HTR-8/SVneo (cell line): ENCODE results near the gene CES3.
"Not testable (repeated sequence)": the region's sequence is repeated elsewhere in the genome, so short reads cannot be mapped to it uniquely, and the experiment has no call there.

Experiments
- DNase-seq: peaks from one replicate; pipeline ENCODE4 v3.0.0; 2011; ENCODE audit warnings: low spot score, mixed read lengths; ENCODE audit not compliant: insufficient read length
- FAIRE-seq: peaks from 2 replicates; lab custom pipeline; 2011; peaks lifted over from hg19 to GRCh38; lab: Jason Lieb, UNC

The CES3 gene

DNA sequence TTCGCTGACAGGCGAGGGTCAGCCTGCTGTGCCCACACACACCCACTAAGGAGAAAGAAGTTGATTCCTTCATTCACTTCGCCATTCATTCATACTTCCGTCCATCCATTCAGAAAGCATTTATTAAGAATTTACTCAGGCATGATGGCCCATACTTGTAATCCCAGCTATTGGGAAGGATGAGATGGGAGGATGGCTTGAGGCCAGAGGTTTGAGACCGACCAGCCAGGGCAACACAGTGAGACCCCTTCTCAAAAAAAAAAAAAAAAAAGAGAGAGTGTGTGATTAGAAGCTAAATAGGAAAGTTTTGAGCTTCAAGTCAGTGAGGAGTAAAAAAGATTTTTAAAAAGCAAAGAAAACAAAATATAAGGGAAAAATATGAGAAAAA, 17.0 kb upstream of the CES3 start:
- FAIRE-seq = no peak
- no peak for DNase-seq

DNA sequence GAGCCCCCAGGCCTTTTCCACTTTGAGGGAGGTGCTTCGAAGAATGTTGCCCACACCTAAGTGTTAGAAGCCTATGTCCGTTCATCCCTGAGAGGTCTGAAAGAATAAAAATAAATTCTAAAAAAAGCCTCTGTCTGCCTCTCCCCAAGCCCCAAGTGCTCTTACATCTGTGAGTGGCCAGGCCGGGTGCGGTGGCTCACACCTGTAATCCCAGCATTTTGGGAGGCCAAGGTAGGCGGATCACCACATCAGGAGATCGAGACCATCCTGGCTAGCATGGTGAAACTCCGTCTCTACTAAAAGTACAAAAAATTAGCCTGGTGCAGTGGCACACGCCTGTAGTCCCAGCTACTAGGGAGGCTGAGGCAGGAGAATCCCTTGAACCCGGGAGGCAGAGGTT, 16.1 kb upstream of the CES3 start:
- DNase-seq, FAIRE-seq: not testable (repeated sequence)

DNA sequence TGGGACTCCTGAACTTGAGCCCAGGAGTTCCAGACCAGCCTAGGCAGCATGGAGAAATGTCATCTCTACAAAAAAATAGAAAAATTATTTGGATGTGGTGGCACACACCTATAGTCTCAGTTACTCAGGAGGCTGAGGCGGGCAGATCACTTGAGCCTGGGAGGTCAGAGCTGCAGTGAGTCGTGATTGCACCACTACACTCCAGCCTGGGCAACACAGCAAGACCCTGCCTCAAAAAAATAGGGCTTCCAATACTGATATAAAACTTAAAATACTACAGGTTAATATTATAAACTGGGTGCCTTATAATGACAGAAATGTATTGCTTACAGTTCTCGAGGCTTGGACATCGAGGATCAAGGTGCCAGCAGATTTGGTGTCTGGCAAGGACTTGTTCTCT, 15.1 kb upstream of the CES3 start:
- no peak for FAIRE-seq
- no peak for DNase-seq

DNA sequence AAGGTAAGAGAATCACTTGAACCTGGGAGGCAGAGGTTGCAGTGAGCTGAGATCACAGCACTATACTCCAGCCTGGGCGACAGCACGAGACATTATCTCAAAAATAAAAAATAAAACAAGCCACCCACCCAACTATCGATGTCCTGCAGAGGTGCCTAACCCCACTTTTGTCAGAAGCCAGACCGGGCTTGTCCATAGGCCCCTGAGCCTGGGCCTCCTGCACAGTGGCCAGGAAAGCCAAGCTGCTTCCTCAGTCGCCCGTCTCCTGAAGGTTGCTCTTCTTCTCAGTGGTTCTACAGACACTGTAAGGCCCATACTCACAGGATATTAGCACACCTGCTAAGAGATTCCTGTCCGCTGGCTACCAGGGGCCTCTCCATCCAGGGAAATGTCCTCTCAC, 14.5 kb upstream of the CES3 start:
- DNase-seq (no peak), FAIRE-seq (no peak)

DNA sequence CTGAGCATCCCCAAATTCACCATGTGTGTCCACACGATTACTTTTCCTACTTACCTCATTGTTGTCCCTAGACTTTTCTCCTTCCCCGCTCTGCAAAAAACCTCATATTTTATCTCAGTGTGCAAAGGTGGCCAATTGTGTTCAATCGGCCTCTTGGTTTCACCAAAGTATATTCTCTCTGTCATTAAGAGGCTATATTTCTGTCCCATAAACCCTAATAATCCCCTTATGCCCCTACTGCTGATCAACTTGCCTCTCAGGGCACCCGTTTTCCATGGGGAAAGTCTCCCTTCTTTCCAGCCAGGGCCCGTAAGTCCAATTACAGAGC, 14.1 kb upstream of the CES3 start:
- FAIRE-seq (no peak), DNase-seq (no peak)

DNA sequence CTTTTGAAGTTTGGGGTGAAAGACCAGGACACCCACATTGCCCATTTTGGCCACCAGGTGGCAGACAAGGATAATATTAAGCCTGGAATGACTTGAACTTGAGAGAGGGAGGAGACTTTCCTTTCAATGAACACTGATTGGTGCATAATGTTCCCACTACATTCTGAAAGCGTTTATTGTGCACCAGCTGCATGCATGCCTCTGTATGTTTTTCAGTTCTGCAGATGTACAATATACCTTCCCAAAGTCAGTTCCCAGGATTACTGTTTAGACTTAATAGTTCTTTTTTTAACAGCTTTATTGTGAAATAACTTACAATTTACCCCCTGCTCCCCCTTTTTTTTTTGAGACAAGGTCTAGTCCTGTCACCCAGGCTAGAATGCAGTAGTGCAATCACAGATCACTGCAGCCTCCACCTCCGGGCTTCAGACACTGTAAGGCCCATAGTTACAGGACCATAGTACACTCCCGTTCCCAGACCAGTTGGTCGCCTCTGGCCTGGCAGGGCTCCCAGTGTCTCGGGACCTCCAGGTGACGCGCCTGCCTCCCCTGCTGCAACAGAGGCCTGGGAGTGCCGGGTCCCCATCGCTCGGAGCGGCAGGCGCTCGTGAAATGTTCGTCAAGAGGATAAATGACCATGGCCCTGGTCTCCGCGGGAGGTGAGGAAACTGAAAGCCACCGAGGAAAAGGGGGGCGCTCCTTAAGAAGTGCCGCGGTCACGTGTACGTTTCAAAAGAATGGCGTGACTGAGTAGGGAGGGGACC, 13.6 kb upstream of the CES3 start:
- FAIRE-seq (peak; percentile 93), DNase-seq (peak; percentile 91)

DNA sequence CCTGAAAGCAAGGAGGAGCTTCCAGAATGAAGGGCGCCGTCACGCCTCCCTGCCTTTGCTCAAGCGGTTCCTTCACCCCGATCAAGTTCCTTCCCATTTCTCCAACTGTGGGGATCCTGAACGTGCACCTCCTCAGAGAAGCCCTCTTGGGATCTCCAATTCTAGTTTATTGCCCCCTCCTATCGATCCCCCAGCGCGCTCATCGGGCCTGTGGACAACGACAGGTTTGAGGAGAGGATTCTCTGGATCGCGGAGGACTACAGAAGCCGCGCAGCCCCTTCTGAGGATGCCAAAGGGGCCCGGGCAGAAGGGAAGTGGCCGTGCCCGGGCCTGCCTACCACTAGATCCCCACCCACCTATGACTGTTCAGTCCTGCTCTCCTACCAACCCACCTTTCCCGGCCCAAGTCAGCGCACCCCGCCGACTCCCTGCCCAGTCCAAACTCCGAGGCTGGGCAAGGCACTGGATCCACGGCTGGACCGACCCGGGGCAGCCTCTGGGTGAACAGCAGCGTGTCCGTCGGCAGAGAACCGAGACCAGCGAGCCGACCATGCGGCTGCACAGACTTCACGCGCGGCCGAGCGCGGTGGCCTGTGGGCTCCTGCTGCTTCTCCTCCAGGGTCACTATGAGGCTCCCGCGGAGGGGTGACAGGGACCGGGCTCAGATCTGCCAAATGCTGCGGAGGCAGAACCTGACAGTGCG, 12.8 kb upstream of the CES3 start:
- DNase-seq = no peak
- peak; percentile 69 for FAIRE-seq

DNA sequence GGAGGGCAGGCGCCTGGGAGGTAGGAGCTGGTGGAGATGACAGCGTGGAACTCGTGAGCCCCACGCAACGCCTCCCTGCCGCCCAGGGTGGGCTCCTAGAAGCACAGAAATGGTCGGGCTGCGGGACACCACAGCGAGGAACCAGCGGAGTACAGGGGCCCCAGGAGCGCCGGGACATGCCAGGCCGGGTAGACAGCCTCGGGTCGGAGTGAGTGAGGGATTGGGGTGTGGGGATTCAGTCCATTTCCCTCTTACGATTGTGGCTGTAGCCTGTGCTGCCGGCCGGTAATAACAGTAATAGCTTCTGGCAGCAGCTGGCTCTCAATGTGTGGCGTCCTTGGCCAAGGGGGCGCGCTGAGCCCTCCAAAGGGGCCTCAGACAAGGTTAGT, 12.2 kb upstream of the CES3 start:
- FAIRE-seq (no peak), DNase-seq (no peak)

DNA sequence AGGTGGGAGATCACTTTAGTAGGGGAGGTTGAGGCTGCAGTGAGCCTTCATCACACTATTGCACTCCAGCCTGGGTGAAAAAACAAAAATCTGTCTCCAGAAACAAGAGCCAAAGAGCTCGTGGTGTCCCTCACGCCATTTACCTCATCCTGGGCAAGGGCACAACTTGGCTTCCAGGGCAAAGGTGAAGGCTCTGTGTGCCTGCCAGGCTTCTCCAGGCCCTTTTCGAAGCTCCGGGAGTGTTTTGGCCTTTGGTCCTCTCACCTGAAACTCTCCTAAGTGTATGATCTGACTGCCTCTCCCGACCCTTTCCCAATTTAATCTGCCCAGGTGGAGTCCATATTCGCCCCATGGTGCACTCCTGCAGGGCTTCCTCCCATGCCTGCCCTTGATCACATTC, 11.6 kb upstream of the CES3 start:
- DNase-seq = no peak
- no peak for FAIRE-seq

DNA sequence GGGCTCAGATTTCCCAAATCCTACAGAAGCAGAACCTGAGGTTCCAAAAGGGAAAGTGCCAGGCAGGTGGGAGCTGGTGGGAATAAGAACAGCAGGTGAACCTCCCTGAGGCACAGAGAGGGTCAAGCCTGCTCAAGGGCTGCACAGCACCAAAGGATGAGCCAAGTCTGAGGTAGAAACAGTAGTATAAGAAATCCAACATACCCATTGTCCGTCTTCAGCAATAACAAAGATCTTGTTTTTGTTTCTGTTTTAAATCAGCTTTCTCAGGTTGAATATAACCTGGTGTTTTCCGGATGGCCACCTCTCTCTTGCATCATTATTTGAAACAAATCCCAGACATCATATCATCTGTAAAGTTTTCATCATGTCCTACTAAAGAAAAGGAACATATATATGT, 10.6 kb upstream of the CES3 start:
- FAIRE-seq (no peak), DNase-seq (no peak)

DNA sequence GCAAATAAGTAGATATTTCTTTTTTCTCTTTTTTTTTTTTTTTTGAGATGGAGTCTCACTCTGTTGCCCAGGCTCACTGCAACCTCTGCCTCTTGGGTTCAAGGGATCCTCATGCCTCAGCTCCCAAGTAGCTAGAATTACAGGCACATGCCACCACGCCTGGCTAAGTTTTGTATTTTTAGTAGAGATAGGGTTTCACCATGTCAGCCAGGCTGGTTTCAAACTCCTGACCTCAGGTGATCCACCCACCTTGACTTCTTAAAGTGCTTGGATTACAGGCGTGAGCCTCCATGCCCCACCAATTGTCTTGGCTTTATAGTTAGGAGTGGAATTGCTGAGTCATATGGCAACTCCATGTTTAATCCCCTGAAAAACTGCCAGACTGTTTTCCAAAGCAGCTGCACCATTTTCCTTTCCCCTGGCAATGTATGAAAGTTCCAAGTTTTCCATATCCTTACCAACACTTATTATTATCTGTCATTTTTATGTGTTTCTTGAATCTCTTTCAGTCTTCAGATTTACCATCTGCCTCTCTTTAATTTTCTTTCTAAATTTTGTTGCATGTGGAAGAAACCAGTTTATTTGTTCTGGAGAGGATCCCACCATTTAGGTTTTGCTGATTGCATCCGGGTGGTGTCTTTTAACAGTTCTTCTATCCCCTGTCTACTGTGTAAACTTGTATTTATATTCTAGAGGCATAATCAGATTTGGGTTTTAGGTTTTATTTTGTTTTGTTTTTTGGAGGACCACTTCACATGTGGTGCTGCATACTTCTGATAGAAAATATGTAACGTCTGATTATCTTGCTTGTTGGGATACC, 9.9 kb upstream of the CES3 start:
- DNase-seq (no peak), FAIRE-seq (no peak)

DNA sequence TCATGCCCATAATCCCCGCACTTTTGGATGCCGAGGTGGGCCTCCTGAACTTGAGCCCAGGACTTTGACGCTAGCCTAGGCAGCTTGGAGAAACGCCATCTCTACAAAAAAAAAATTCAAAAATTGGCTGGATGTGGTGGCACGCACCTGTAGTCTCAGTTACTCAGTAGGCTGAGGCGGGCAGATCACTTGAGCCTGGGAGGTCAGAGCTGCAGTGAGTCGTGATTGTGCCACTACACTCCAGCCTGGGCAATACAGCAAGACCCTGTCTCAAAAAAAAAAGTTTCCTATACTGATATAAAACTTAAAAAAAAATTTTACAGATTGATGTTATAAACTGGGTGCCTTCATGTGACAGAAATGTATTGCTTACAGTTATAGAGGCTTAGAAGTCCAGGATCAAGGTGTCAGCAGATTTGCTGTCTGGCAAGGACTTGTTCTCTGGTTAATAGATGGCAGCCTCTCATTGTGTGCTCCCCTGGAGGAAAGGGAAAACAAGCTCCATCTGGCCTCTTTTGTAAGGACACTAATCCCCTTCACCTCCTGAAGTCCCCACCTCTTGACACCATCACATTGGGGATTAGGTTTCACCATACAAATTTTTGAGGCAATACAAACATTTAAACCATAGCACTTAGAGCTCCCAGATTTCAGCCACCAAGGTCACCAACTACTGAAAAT, 8.5 kb upstream of the CES3 start:
- DNase-seq = no peak
- FAIRE-seq = no peak

DNA sequence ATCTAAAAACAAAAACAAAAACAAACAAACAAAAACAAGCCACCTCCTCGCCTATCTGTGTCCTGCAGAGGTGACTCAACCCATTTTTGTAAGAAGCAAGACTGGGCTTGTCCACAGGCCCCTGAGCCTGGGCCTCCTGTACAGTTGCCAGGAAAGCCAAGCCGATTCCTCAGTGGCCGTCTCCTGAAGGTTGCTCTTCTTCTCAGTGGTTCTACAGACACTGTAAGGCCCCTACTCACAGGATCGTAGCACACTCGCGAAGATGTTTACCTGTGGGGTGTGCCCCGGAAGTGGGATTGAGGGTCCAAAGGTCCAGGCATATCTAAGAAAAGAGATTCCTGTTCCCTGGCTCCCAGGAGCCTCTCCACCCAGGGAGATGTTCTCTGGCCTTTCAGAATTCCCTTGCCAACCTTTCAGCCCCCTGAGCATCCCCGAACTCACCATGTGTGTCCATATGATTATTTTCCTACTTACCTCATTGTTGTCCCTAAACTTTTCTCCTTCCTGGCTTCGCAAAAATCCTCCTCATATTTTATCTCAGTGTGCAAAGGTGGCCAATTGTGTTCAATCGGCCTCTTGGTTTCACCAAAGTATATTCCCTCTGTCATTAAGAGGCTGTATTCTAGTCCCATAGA, 7.5 kb upstream of the CES3 start:
- DNase-seq = no peak
- FAIRE-seq = no peak

DNA sequence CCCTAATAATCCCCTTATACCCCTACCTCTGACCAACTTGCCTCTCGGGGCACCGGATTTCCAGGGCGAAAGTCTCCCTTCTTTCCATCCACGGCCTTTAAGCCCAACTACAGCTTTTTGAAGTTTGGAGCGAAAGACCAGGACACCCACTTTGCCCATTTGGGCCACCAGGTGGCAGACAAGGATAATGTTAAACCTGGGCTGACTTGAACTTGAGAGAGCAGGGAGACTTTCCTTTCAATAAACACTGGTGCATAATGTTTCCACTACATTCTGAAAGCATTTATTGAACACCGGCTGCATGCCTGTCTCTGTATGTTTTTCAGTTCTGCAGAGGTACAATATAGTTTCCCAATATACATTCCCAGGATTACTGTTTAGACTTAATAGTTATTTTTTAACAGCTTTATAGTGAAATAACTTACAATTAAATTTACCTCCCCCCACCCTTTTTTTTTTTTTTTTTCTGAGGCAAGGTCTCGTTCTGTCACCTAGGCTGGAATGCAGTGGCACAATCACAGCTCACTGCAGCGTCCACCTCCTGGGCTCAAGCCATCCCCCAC, 6.9 kb upstream of the CES3 start:
- FAIRE-seq (peak; percentile 58), DNase-seq (peak; percentile 80)

DNA sequence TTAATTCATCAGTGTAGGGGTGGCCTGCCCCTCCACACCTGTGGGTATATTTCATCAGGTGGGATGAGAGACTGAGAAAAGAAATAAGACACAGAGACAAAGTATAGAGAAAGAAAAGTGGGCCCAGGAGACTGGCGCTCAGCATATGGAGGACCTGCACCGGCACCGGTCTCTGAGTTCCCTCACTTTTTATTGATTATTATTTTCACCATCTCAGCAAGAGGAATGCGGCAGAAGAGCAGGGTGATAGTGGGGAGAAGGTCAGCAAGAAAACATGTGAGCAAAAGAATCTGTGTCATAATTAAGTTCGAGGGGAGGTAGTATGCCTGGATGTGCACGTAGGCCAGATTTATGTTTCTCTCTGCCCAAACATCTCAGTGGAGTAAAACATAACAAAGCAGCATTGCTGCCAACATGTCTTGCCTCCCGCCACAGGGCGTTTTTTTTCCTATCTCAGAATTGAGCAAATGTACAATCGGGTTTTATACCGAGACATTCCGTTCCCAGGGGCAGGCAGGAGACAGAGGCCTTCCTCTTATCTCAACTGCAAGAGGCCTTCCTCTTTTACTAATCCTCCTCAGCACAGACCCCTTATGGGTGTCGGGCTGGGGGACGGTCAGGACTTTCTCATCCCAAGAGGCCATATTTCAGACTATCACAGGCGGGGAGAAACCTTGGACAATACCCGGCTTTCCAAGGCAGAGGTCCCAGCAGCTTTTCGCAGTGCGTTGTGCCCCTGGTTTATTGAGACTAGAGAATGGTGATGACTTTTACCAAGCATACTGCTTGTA, 5.5 kb upstream of the CES3 start:
- FAIRE-seq, DNase-seq: not testable (repeated sequence)

DNA sequence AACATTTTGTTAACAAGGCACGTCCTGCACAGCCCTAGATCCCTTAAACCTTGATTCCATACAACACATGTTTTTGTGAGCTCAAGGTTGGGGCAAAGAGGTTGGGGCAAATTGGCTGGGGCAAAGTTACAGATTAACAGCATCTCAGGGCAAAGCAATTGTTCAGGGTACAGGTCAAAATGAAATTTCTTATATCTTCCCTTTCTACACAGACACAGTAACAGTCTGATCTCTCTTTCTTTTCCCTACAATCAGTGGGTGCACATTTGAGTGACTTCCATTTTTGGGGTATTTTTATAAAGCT, 5.0 kb upstream of the CES3 start:
- not testable (repeated sequence) for DNase-seq, FAIRE-seq

DNA sequence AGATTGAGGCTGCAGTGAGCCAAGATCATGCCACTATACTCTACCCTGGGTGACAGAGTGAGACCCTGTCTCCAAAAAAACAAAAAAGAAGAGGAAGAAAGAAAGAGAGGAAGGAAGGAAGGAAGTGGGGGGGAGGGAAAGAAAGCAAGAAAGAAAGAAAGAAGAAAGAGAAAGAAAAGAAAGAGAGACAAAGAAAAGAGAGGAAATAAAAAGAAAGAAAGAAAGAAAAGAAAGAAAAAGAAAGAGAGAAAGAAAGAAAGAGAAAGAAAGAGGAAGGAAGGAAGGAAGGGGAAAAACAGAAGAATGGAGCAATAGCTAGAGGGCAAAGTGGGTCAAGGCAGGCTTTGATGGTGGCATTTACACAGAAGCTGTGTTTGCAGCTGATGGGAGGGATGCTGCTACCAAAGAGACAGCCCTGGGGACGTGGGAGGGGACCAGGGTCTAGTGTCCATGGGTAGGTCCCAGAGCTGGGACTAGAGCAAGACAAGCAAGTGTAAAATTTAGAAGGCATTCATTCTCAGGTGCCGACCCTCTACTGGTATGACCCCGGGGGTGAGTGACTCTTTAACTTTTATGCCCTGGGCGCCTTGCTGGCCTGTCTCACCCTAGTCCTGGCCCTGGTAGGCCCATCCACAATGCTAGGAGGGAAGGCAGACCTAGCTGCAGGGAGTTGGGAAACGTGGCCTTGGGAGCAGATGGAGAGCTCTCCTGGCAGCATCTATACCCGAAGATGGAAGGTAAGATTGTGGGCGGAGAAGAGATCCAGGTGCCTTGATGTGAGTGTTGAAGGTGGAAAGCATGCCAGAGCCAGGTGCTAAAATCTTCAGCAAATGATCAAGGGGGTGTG, 2.0 kb upstream of the CES3 start:
- no peak for FAIRE-seq
- DNase-seq = no peak

DNA sequence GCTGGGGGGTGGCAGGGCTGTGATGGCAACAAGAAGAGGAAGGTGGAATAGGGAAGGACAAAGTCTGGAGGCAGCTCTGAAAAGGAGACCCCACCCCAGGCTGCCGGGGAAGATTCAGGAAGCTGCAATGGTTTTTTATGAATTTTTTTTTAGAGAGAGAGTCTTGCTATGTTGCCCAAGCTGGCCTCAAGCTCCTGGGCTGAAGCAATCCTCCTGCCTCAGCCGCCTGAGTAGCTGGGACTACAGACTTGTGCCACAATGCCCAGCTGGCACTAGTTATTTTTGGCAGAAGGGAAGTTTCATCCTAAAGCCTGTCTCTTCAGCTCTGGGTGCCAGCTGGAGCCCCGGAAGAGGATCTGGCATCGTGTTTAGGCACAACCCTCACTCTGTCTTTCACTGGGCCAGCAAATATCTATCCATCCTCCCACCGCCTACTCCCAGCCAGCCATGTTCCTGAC, 1.3 kb upstream of the CES3 start:
- DNase-seq = no peak
- FAIRE-seq = no peak
